ELR (cell line): ENCODE measurements around the gene KRT8.
"Not testable (repeated sequence)": the region's sequence is repeated elsewhere in the genome, so short reads cannot be mapped to it uniquely, and the experiment has no call there.

Experiments used
- DNase-seq: peaks from one replicate; pipeline ENCODE4 v3.0.0-alpha.2; 2015; ENCODE audit warnings: low read depth

Gene KRT8

DNA sequence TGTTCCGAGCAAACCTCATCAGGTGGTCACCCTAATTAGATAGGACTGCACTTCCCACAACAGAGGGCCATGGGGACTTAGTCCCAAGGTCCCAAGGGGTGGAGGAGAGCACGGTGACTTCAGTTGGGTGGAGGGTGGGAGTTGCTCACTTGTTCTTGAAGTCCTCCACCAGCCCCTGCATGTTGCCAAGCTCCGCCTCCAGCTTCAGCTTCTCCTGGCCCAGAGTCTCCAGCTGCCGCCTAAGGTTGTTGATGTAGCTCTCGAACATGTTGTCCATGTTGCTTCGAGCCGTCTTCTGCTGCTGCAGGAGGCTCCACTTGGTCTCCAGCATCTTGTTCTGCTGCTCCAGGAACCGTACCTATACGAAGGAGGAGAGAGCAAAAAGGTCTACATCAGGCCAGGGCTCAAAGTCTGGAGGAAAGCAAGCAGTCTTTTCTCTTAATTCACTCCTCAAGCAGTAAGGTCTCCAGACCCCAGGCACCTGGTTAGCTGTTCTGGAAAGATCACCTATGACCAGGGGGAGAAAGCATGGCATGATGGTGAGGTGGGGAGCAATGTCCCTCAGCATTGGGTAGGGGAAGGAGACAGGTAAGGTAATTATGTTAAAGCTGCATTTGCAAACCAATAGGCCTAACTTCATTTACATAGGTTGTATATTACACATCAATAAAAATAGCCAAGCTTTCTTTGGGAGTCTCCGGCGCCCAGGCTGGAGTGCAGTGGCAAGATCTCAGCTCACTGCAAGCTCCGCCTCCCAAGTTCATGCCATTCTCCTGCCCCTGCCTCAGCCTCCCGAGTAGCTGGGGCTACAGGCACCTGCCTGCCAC lies 2.9 kb downstream of the KRT8 start:
- DNase-seq, result no peak

DNA sequence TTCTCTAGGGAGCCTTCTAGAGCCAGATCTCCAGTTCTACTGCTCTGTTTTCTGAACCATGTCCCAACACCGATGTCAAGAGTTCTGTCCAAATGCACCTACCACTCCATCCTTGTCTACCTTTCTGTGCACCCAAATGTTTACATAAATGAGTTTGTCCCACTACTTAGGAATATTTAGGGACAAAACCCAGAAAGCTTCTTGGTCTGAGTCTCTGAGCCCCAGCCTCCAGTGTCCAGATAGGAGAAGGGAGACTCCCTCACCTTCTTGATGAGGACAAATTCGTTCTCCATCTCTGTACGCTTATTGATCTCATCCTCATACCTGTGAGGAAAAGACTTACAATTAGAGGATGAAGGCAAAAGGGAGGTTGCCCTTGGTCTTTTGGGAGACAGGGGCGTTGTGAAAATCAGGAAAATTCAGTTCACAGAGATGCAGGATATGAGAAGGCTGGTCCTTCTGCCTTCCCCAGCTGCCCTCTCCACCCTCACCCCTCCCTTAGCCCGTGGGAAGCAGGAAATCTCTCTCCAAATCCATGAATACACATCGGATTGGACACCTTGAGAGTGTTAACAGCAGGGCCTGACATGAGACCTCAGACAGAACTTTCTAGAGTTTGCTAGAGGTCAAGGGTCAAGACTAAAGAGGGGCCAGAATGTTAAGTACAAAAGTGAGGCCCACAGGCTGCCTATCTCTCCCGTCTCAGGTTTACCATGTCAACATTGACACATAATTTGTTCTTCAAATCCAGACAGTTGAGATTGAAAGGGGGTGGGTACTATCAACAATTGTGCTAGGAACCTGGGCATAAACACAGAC lies 3.8 kb downstream of the KRT8 start:
- DNase-seq, result no peak

GRCh38 chr12:52900166-52900895 lies 4.5 kb downstream of the KRT8 start:
- DNase-seq, result no peak

- no peak for DNase-seq
Measured at GRCh38 chr12:52899338-52900035, 5.4 kb downstream of the KRT8 start.

DNA sequence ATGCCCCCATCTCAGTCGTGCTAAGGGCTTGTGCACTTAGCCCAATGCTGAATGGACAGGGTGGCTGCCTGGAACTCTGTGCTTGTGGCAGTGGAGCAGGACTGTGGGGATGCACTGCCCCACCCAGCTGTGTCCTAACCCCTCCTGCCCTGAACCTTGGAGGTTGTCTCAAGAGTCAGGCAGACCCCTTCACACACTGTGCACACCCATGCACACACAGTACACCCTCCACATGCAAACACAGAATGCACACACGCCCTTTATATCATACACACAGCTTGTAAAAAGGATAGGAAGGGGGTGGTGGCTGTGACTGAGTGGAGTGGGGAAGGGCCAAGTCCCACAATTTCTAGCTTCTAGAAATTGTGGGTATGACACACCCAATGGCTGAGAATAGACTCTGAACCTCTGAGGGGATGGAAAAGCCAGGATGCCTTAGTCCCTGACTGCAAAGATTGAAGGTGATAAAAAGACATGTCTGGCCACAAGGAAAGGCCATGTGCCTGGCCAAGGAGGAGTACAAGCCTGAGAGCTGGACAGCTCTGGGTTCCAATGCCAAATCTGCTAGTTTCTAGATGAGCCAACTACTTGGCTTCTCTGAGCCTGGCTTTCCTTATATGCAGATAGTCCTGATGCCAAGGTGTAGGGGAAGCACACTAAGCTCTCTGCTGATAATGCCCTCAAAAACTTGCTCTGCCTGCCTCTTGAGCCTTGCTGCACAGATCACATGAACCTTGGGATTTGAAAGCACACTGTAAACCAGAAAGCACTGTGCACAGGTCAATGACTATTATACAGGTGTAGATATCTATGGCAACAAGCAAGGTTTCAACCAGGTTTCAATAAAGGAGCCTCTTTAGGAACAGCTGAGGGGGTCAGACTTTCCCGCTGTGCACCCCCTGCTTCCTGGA lies 8.4 kb downstream of the KRT8 start:
- no peak for DNase-seq

DNA sequence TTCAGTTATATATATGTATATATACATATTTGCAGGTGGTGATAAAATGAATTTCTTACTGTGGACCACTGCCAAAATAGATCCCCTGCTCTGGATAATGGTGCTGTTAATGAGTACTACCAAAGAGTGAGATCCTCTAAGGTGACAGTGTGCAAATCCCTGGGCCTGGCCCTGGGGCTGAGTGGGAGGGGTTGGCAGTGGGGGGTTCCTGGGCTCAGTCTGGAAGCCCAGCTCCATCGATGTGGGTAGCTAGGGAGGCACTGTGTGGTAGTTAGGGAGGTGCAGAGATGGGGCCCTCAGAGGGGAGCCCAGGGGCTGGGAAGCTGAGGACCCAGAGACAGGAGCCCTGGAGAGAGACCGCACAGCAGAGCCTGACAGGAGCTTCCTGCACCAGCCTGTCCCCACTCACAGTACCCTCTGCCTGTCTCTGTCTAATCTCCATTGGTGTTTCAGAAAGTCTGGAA lies 9.1 kb downstream of the KRT8 start:
- DNase-seq, result no peak

- no peak for DNase-seq
Measured at GRCh38 chr12:52892974-52893373, 11.9 kb downstream of the KRT8 start.

DNA sequence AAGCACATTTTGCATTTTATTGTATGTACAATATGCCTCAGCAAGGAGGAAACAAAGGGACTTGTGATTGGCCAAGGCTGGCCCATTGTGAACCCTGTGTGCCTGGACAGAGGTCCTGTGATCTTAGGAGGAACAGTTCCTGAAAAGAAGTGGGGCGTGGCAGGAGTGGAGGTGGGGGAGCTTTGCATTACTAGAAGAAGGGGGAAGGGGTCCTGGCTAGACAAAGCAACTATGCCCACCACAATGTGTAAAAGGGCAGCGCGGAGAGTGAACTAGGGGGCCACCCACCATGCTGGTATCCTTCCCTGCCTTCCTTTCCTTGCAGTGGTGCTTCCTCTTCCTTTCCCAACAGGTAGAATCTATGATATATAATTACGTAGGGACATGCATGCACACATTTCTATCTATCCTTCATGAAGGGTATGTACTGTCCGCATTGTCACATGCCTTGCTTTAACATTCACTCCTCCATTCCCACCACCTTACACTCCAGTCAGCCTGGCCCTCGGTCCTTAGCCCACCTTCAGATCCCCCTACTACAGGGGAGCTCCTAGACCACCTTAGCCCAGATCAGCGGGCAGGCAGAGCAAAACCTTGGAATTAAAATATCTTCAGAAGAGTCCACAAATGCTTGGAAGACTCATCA lies 12.5 kb downstream of the KRT8 start:
- DNase-seq, result no peak

GRCh38 chr12:52891044-52891443 lies 13.8 kb downstream of the KRT8 start:
- DNase-seq, result no peak

- no peak for DNase-seq
Measured at GRCh38 chr12:52890417-52890816, 14.5 kb downstream of the KRT8 start.

DNA sequence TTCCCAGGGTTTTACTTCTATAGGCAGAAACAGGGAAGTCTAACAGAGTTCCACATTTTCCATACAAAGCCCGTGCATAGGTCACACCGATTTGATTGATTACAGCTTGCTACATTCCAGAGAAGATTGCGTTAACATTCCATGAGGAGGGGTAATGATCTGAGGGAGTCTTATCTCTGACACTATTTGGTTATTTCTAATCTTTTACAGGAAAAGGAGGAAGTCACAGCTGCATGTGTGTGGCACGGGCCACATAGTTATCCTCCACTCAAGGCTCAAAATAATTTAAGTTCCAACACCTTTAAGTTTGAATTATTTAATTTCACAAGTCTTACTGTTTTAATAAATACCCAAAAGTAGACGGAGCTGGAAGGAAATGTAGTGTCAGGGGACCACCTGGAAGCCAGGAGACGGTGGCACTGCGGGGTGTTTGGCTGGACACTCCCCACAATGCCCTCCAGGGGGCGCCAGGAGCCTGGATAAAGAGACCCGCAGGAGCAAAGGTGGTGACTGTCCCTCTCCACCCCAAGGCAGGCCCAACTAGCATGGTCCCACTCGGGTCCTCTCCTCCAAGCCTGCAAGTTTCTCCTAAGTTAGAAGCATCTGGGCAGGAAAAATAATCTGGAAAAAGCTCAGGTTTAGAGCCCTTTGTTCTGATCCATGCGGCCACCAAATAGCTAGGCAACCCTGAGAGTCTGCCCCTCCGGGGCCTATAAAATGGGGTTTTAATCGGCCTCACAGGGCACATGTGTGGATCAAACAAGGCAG lies 20.2 kb downstream of the KRT8 start:
- peak; percentile 69 for DNase-seq

DNA sequence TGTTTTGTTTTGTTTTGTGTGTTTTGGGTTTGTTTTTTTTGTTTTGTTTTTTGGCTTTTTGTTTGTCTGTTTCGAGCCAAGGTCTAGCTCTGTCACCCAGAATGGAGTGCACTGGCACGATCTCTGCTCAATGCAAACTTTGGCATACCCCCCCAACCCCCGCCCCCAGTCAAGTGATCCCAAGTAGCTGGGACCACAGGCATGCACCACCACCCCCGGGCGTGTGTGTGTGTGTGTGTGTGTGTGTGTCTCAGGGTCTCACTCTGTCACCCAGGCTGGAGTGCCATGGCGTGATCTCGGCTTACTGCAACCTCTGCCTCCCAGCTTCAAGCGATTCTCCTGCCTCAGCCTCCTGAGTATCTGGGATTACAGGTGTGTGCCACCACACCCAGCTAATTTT lies 24.4 kb downstream of the KRT8 start:
- DNase-seq, result not testable (repeated sequence)

GRCh38 chr12:52879394-52880351 lies 25.2 kb downstream of the KRT8 start:
- DNase-seq, result peak; percentile 92

- DNase-seq, result no peak
Measured at GRCh38 chr12:52878507-52879393, 26.1 kb downstream of the KRT8 start.

DNA sequence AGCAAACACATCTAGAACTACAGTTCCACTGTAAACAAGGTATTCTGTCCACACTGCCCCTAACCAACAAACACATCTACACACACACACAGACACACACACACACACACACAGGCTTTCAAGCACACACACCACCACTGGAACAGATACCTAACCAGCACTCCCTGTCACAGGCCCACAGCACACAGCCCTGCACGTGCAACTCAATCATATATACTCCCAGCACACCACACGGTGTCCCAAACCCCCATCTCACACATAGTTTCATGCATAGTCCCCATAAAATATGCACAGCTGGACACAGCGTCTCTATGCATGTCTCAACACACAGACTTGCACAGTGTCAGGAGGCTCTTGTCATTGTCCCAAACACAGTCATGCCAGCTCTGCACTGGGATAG lies 27.6 kb downstream of the KRT8 start:
- no peak for DNase-seq

DNA sequence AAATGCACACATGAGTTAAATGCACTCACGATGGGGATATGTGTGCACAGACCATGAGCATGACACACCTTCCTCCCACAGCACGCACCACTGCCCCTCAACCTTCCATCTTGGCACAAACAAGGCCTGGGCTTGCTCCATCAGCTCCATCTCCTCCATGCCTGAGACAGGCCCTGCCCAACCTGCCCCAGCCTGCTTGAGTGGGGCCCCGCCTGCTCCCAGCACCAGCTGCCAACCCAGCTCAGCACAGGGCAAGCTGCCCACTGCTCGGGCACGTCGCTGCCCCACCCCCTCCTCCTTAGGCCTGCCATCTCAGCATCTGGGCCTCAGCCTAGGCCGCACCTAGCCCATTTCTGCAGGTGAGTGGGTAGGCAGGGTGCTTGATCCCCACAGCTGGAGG lies 28.5 kb downstream of the KRT8 start:
- DNase-seq, result no peak
